HG03045 (cell line): ENCODE data around the gene TTC31.

Source experiments
- ATAC-seq: cut with Tn5 transposase; IDR thresholded peaks from one replicate; pipeline ENCODE4 v1.9.1; 2021; ENCODE audit warnings: mild to moderate bottlenecking, moderate library complexity; ENCODE audit not compliant: unreplicated experiment

The TTC31 gene

GRCh38 chr2:74524955-74525716 lies 42.3 kb downstream of the TTC31 start:
- ATAC-seq: no peak

- no peak for ATAC-seq
Observed at GRCh38 chr2:74525717-74526648, 43.1 kb downstream of the TTC31 start, which contains the start of gene DQX1. DQX1 (minus strand) TSS chr2:74526231; CDS start chr2:74525729, 502 bp downstream.

DNA sequence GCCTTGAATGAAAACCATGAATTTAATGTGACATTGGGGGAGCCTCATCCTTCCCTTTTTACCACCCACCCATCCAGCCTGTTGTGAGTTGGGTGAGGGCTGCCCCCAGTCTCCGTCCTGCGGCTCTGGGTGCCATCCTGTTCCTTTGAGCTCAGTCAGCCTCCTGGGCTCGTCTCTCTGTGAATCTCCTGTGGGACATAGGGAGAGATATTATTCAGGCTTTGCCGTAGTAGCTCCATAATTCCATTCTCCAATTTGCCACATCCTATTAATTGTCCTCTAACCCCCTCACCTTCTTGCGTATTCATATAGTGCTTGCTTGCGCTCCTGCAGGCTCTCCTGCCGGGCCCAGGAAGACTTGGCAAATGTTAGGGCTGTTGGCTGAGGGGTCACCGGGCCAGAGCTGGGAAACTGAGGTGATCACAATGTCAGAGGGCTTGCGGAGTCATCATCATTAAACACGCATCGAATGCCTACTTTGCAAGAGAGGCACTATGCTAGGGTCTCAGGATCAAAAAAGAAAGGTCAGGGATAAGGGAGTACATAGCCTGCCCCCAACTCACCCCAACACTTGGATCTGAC lies 43.9 kb downstream of the TTC31 start:
- ATAC-seq: no peak

GRCh38 chr2:74527741-74528140 lies 44.9 kb downstream of the TTC31 start:
- no peak for ATAC-seq

GRCh38 chr2:74528600-74529356 lies 45.9 kb downstream of the TTC31 start:
- ATAC-seq: peak; percentile 13

GRCh38 chr2:74529357-74530238 lies 46.7 kb downstream of the TTC31 start, which contains the start of the genes AUP1 and HTRA2:
AUP1 (minus strand) TSS chr2:74529706; CDS start chr2:74529629, 77 bp downstream.
HTRA2 (plus strand) TSS chr2:74529933; CDS start chr2:74530007, 74 bp downstream.
- peak; percentile 84 for ATAC-seq

GRCh38 chr2:74530239-74531187 lies 47.6 kb downstream of the TTC31 start:
- ATAC-seq: peak; percentile 21

DNA sequence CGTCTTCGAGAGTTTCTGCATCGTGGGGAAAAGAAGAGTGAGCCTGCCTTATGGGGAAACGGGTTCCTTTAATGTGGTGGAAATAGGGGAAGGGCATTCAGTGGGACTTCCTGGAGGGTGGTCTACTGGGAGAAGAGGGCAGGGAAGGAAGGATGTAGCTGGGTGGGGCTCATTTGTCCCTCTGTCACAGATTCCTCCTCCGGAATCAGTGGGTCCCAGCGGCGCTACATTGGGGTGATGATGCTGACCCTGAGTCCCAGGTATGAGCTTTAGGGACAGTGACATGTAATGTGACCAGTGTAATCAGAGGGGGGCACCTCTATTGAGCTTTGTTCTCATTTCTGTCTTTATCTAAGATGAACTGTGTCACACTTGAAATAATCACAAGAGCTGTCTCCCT lies 48.8 kb downstream of the TTC31 start:
- no peak for ATAC-seq

GRCh38 chr2:74532222-74532621 lies 49.3 kb downstream of the TTC31 start:
- ATAC-seq: no peak

- ATAC-seq: no peak
Observed at GRCh38 chr2:74533464-74533863, 50.6 kb downstream of the TTC31 start.

- no peak for ATAC-seq
Observed at GRCh38 chr2:74534411-74534810, 51.5 kb downstream of the TTC31 start.

DNA sequence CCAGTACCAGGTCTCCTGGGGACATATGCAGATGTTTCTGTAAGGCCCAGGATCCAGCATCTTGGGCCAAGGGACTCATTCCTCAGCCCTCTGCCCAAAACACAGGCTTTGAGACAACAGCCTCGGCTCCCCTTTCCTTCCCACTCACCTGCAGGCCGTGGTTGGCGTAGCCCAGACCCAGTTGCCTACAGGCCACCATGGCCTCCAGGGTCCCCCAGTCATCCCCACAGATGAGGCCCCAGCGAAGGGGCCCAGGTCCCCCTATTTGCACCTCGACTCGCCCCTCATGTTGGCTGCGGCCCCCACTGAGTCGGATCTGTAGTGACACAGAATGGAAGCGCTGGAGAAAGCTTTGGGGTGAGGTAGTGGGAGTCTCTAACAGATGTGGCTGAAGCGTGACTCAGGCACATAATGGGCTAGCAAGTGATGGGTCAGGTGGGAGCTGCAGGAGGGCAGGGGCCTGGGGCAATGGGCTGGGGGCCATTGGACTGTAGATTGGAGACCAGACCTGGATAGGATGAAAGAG lies 52.6 kb downstream of the TTC31 start:
- ATAC-seq: no peak

DNA sequence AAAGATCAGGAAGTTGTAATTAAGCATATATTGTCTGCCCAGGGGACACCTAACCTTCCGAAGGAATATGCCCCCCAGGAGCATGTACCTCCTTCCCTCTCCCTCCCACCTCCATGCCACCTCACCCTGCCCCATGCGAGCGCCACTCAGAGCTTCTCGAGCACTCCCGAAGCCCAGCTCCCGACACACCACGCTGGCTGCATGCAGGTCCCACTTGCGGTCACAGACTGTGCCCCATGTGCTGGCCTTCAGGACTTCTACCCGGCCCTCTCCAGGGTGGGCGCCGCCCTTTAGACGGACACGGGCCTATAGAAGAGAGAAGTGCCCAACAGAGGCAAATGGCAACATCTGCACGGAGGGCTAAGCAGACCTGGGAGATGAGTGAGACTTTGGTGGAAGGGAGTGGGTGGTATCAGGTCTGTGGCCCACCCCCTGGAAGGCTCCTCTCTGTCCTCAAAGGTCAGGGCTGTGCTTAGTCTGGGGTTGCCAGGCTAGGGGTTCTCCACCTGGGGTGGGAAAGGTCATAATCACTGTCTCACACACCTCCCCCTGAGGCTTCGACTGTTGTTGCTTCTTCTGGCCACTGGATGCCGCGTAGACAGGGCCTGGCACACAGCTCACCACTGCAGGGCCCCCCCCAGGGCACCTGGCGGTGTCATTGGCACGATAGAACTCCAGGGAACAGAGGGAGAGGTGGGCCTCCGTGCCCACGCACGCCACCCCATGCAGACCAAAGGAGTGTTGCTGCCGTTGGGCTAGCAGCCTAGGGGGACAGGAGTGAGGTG lies 53.5 kb downstream of the TTC31 start:
- no peak for ATAC-seq

- no peak for ATAC-seq
Observed at GRCh38 chr2:74537140-74537539, 54.3 kb downstream of the TTC31 start.

DNA sequence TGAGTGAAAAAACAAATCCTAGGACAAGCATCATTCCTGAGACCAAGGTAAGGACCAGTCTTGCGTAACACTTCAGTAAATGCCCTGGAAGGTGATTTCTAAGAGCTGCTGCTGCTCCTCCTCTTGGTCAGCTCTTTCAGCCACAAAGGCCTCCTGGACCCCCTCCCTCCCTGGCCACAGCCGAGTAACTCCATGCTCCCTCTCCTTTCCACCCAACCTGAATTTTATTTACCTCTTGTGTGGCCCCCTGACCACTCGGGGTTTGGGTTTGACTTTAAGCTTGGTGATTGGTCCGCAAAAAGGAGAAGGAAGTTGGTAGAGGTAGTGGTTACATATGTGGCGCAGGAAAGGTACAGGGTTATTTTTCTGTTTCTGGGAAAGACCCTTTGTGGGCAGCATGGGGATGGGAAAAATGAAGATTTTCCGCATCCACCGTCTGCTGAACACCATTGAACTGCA lies 56.0 kb downstream of the TTC31 start:
- ATAC-seq: no peak

DNA sequence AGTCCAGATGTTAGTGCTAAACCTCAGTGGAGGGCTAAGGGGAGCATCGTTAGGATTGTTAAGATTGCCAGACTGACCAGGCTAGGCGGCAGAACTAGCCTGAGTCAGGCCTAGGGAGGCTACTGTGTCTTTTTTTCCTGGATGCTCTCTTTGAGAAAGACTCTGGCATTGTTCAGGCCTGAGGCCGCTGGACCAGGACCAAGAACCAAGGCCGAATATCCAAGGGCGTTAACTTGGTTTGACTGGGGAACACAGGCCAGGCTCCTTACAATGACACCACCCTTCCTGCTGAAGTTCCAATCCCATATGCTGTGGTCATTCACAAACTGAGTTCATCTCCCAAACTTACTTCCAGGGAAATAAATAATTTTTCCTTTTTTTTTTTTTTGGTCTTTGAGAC lies 57.4 kb downstream of the TTC31 start:
- no peak for ATAC-seq

DNA sequence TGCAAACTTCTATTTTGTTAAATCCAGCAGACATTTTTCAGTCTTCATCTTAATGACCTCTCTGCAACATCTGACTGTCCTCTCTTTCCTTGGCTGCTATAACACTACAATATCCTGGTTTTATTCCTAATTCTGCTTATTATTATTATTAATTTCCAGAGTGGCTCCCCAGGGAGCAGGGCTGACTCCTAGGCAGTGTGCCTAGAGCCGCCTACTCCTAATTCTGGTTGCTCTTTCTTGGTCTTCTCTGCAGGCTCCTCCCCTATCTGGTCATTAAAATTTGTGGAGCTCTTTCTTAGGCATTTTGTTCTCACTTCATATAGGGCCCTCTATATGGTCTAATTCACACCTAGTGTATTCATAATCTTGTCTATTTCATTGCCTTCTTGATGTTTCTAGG lies 60.1 kb downstream of the TTC31 start:
- no peak for ATAC-seq
